Kidney (tissue), 14 donors: ENCODE results near the gene ANKRD40CL. TPM values are rescaled to one million over a fixed set of nuclear protein-coding genes. Genes with fewer than 3 reads are reported as not detected.

Experiments used
- DNase-seq, 5 donors: peaks; one replicate each; pipeline ENCODE4 v3.0.0-alpha.2; 2013 to 2020
- FAIRE-seq: peaks from 2 replicates; lab custom pipeline; 2012; peaks lifted over from hg19 to GRCh38; lab: Jason Lieb, UNC
- H3K27ac ChIP-seq, 2 donors: one replicate each; pipeline ENCODE4 v1.7.0; 2013; ENCODE audit warnings: low read depth in 2 of 2, low read length in 2 of 2, inconsistent platforms in 1 of 2
- H3K27me3 ChIP-seq: one replicate; pipeline ENCODE4 v1.7.1; 2013; ENCODE audit warnings: low read length, inconsistent platforms; ENCODE audit not compliant: control insufficient read depth, insufficient read depth
- H3K36me3 ChIP-seq, 3 donors: one replicate each; pipeline versions ENCODE4 v1.7.0 to v1.7.1; 2013; ENCODE audit warnings: low read length in 3 of 3, control low read depth in 1 of 3, inconsistent platforms in 1 of 3; ENCODE audit not compliant: insufficient read depth in 3 of 3, control insufficient read depth in 2 of 3
- H3K4me1 ChIP-seq, 3 donors: one replicate each; pipeline versions ENCODE4 v1.7.0 to v1.7.1; 2013; ENCODE audit warnings: low read length in 3 of 3, inconsistent platforms in 1 of 3, low read depth in 1 of 3; ENCODE audit not compliant: control insufficient read depth in 2 of 3, insufficient read depth in 2 of 3
- H3K4me3 ChIP-seq, 3 donors: one replicate each; pipeline versions ENCODE4 v1.7.0 to v1.8.1; 2013; ENCODE audit warnings: low read length in 3 of 3, control low read depth in 1 of 3, inconsistent platforms in 1 of 3
- H3K9ac ChIP-seq, 3 donors: one replicate each; pipeline versions ENCODE4 v1.7.0 to v1.7.1; 2013; ENCODE audit warnings: low read length in 3 of 3, control low read depth in 1 of 3, inconsistent platforms in 1 of 3
- H3K9me3 ChIP-seq, 3 donors: one replicate each; pipeline versions ENCODE4 v1.7.0 to v1.7.1; 2013; ENCODE audit warnings: low read length in 3 of 3, control low read depth in 1 of 3, inconsistent platforms in 1 of 3; ENCODE audit not compliant: control insufficient read depth in 2 of 3, insufficient read depth in 1 of 3
- CTCF ChIP-seq: IDR thresholded peaks from 3 replicates; pipeline ENCODE4 v1.5.1; 2012; ENCODE audit warnings: mild to moderate bottlenecking, moderate library complexity, borderline replicate concordance; ENCODE audit not compliant: insufficient read depth; ENCODE audit errors: extremely low read depth
- intact Hi-C: fragments of 100-400 bp; cut with DNase I; formaldehyde crosslinking; loops from one replicate; pipeline ENCODE4 v1.11.1; 2022
- polyA plus RNA-seq: library from polyadenylated mRNA; stranded (reverse); fragments of 350-450 nt; fragmentation: Illumina TruSeq; extraction: RNeasy Lipid Tissue Mini Kit (QIAGEN cat#74804); gene quantifications from one replicate; pipeline ENCODE4 v1.2.3, GENCODE V29; 2014; ENCODE audit warnings: low read depth, low replicate concordance; ENCODE audit not compliant: insufficient read depth
- total RNA-seq: library from RNA; stranded (reverse); fragmentation: NEBNext Ultra II Directional; extraction: Animal tissue kit (Norgen Biotek cat#: 25700); gene quantifications from one replicate; pipeline ENCODE4 v1.2.1, GENCODE V29; 2021
- donor health status: control.
- donor health status: control.
- donor health status: control.
- donor health status: control.
- donor health status: control.
- donor health status: DM: yes; HTN: yes; CAD: no.
- donor health status: Normal renal cell carcinoma (clear cell type).

The ANKRD40CL gene
- total and polyA plus RNA-seq, 2 donors from 2014 or later, result not detected

DNA sequence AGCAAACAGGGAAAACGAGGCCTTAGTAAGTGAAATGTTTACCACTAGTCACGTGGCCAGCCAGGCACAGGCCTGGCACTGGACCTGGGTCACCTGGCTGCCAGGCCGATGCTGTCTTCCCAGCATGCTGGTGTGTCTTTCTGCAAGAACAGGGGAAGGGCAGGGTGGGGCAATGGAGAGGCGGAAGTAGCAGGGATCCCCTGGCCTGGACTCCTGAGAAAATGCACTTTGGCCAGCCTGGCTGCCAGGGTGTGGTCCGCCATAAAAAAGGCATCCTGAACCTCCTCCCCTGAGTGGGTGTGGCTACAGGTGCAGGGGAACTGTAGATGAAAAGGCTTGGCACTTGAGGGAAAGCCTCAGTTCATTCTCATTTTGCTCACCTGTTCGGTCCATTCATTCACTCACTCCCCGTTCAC, 1.0 kb upstream of the ANKRD40CL start:
- no peak for FAIRE-seq
- DNase-seq, result peak in 1 of 5 donors; percentile 85
- Histone ChIP-seq H3K4me1 (peaks cover 0 to 15% (median 10%) of the 10 kb centered on the region in 3 donors), H3K9ac (no peak overlapping the region), H3K9me3 (no peaks in the 10 kb centered on the region), H3K4me3 (no peak overlapping the region), H3K36me3 (no peaks in the 10 kb centered on the region), H3K27me3 (no peaks in the 10 kb centered on the region), H3K27ac (no peak overlapping the region)
- TF ChIP-seq CTCF, result no peak
- intact Hi-C loops, result no loop called here

DNA sequence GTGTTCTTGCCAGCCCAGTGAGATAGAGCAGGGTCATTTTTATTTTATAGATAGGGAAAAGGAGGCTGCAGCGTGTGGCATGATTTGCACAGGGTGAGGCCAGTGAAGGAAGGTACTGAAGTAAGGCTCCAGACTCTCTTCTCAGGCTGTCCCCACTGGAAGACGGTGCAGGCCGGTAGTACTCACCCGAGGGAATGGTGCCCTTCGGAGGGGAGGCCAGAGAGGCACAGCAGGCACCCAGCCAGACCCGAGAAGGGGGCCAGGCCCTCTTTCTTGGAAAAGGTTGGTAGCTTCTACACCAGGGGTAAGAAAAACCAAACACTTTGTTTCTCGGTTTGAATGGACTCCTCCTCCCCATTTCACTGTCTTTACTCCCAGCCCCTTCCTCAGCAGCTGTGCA, 288 bp downstream of the ANKRD40CL start:
- intact Hi-C loops, result no loop called here
- Histone ChIP-seq H3K9ac (no peak overlapping the region), H3K4me1 (peaks cover 0 to 18% (median 12%) of the 10 kb centered on the region in 3 donors), H3K36me3 (no peaks in the 10 kb centered on the region), H3K27me3 (no peaks in the 10 kb centered on the region), H3K27ac (no peak overlapping the region), H3K4me3 (no peak overlapping the region), H3K9me3 (no peaks in the 10 kb centered on the region)
- no peak for TF ChIP-seq CTCF
- no peak for FAIRE-seq
- no peak for DNase-seq

- no peak overlapping the region for H3K4me3 ChIP-seq
- H3K9me3 ChIP-seq, result no peaks in the 10 kb centered on the region
- no peak overlapping the region for H3K9ac ChIP-seq
- no peaks in the 10 kb centered on the region for H3K27me3 ChIP-seq
- no peaks in the 10 kb centered on the region for H3K36me3 ChIP-seq
- no peak overlapping the region for H3K27ac ChIP-seq
- intact Hi-C loops, result no loop called here
- DNase-seq (no peak), FAIRE-seq (no peak)
- TF ChIP-seq CTCF, result no peak
- H3K4me1 ChIP-seq, result peaks cover 0 to 18% (median 12%) of the 10 kb centered on the region in 3 donors
Measured at GRCh38 chr17:50766222-50767023, 895 bp downstream of the ANKRD40CL start.
